H9 (cell line): ENCODE measurements around the gene FEM1B. TPM values are rescaled to one million over a fixed set of nuclear protein-coding genes. Genes with fewer than 3 reads are reported as not detected.

Experiments
- DNase-seq: peaks from one replicate; pipeline ENCODE4 v3.0.0-alpha.2; 2017
- H2AFZ ChIP-seq: one replicate; pipeline ENCODE4 v1.6.1; 2013; ENCODE audit warnings: mild to moderate bottlenecking, low read length, control low read depth, moderate library complexity
- H2AK5ac ChIP-seq: 2 replicates; pipeline ENCODE4 v1.6.1; 2013; ENCODE audit warnings: low read length, control low read depth, mixed read lengths; ENCODE audit not compliant: insufficient read length
- H2BK120ac ChIP-seq: one replicate; pipeline ENCODE4 v1.6.1; 2013; ENCODE audit warnings: low read depth, mild to moderate bottlenecking, low read length, control low read depth, inconsistent platforms; ENCODE audit not compliant: poor library complexity, severe bottlenecking
- H2BK12ac ChIP-seq: 2 replicates; pipeline ENCODE4 v1.6.1; 2013; ENCODE audit warnings: low read length, control low read depth, mixed read lengths, low read depth; ENCODE audit not compliant: insufficient read length
- H2BK15ac ChIP-seq: 2 replicates; pipeline ENCODE4 v1.6.1; 2013; ENCODE audit warnings: low read depth, low read length, control low read depth
- H2BK20ac ChIP-seq: one replicate; pipeline ENCODE4 v1.6.1; 2013; ENCODE audit warnings: low read depth, mild to moderate bottlenecking, low read length, control low read depth, inconsistent platforms; ENCODE audit not compliant: poor library complexity, severe bottlenecking
- H2BK5ac ChIP-seq: 2 replicates; pipeline ENCODE4 v1.6.1; 2013; ENCODE audit warnings: low read length, control low read depth, mixed read lengths; ENCODE audit not compliant: insufficient read length
- H3K14ac ChIP-seq: 2 replicates; pipeline ENCODE4 v1.6.1; 2013; ENCODE audit warnings: low read length, control low read depth; ENCODE audit not compliant: insufficient read depth
- H3K18ac ChIP-seq: 2 replicates; pipeline ENCODE4 v1.6.1; 2013; ENCODE audit warnings: low read depth, mild to moderate bottlenecking, mixed read lengths, low read length, control low read depth; ENCODE audit not compliant: insufficient read length
- H3K23ac ChIP-seq: 2 replicates; pipeline ENCODE4 v1.6.1; 2013; ENCODE audit warnings: low read length, control low read depth, mixed read lengths, low read depth; ENCODE audit not compliant: insufficient read length
- H3K23me2 ChIP-seq: 2 replicates; pipeline ENCODE4 v1.6.1; 2013; ENCODE audit warnings: low read depth, mild to moderate bottlenecking, mixed read lengths, low read length, control low read depth; ENCODE audit not compliant: insufficient read length, poor library complexity, severe bottlenecking
- H3K27ac ChIP-seq: 2 replicates; pipeline ENCODE4 v1.5.1; 2013; ENCODE audit warnings: low read length, control low read depth, mixed read lengths, low read depth; ENCODE audit not compliant: insufficient read length
- H3K27me3 ChIP-seq: 2 replicates; pipeline ENCODE4 v1.6.1; 2013; ENCODE audit warnings: low read length, control low read depth, inconsistent platforms; ENCODE audit not compliant: insufficient read depth
- H3K4ac ChIP-seq: 2 replicates; pipeline ENCODE4 v1.6.1; 2013; ENCODE audit warnings: low read depth, mild to moderate bottlenecking, control low read depth, inconsistent platforms, low read length, moderate library complexity
- H3K4me1 ChIP-seq: 2 replicates; pipeline ENCODE4 v1.6.1; 2013; ENCODE audit warnings: low read length, control low read depth, inconsistent platforms; ENCODE audit not compliant: insufficient read depth
- H3K4me2 ChIP-seq: 2 replicates; pipeline ENCODE4 v1.6.1; 2013; ENCODE audit warnings: low read length, control low read depth, mixed read lengths; ENCODE audit not compliant: insufficient read length, insufficient read depth
- H3K56ac ChIP-seq: 2 replicates; pipeline ENCODE4 v1.6.1; 2013; ENCODE audit warnings: low read depth, mild to moderate bottlenecking, mixed read lengths, low read length, control low read depth; ENCODE audit not compliant: insufficient read length
- H3K79me1 ChIP-seq: 2 replicates; pipeline ENCODE4 v1.6.1; 2013; ENCODE audit warnings: low read depth, mild to moderate bottlenecking, moderate library complexity, low read length, control low read depth, inconsistent platforms; ENCODE audit not compliant: insufficient read depth, poor library complexity, severe bottlenecking
- H3K79me2 ChIP-seq: 2 replicates; pipeline ENCODE4 v1.6.1; 2013; ENCODE audit warnings: low read length, control low read depth, inconsistent platforms; ENCODE audit not compliant: insufficient read depth
- H3K9ac ChIP-seq: 2 replicates; pipeline ENCODE4 v1.6.1; 2013; ENCODE audit warnings: low read length, control low read depth, mixed read lengths; ENCODE audit not compliant: insufficient read length; ENCODE audit errors: extremely low read depth
- H3K9me3 ChIP-seq: one replicate; pipeline ENCODE4 v1.6.1; 2013; ENCODE audit warnings: low read depth, low read length, inconsistent platforms; ENCODE audit not compliant: control insufficient read depth
- H3T11ph ChIP-seq: one replicate; pipeline ENCODE4 v1.6.1; 2013; ENCODE audit warnings: mild to moderate bottlenecking, low read length, control low read depth, inconsistent platforms
- H4K20me1 ChIP-seq: one replicate; pipeline ENCODE4 v1.6.1; 2013; ENCODE audit not compliant: control insufficient read depth, insufficient read length, insufficient read depth
- H4K5ac ChIP-seq: 2 replicates; pipeline ENCODE4 v1.6.1; 2013; ENCODE audit warnings: low read depth, mild to moderate bottlenecking, mixed read lengths, low read length, control low read depth; ENCODE audit not compliant: insufficient read length
- H4K8ac ChIP-seq: replicated peaks from 2 replicates; pipeline ENCODE4 v1.6.1; 2013; ENCODE audit warnings: low read length, control low read depth, mixed read lengths, low read depth; ENCODE audit not compliant: insufficient read length
- H4K91ac ChIP-seq: 2 replicates; pipeline ENCODE4 v1.6.1; 2013; ENCODE audit warnings: low read depth, mild to moderate bottlenecking, moderate library complexity, mixed read lengths, low read length, control low read depth; ENCODE audit not compliant: insufficient read length
- H3K27ac Mint-ChIP-seq, 3 experiments: 2 replicates in 2 of 3; 3 replicates in 1 of 3; pipeline ENCODE4 v1.8.0; 2020 to 2021; ENCODE audit warnings: mixed read lengths in 3 of 3, mild to moderate bottlenecking in 1 of 3, moderate library complexity in 1 of 3
- H3K27me3 Mint-ChIP-seq: 2 replicates; pipeline ENCODE4 v1.8.0; 2021; ENCODE audit warnings: low read depth, mild to moderate bottlenecking, moderate library complexity, mixed read lengths
- H3K36me3 Mint-ChIP-seq, 3 experiments: 2 replicates in 2 of 3; 3 replicates in 1 of 3; pipeline ENCODE4 v1.8.0; 2020 to 2021; ENCODE audit warnings: low read depth in 3 of 3, mixed read lengths in 3 of 3; ENCODE audit not compliant: insufficient read depth in 1 of 3
- H3K4me1 Mint-ChIP-seq, 2 experiments: 2 replicates each; pipeline ENCODE4 v1.8.0; 2020; ENCODE audit warnings: mixed read lengths in 2 of 2
- H3K4me3 Mint-ChIP-seq, 2 experiments: 2 replicates in 1 of 2; 3 replicates in 1 of 2; pipeline ENCODE4 v1.8.0; 2020 to 2021; ENCODE audit warnings: mild to moderate bottlenecking in 2 of 2, mixed read lengths in 2 of 2, moderate library complexity in 1 of 2
- H3K9me3 Mint-ChIP-seq, 2 experiments: 2 replicates in 1 of 2; 3 replicates in 1 of 2; pipeline ENCODE4 v1.8.0; 2020; ENCODE audit warnings: mild to moderate bottlenecking in 2 of 2, mixed read lengths in 2 of 2, moderate library complexity in 1 of 2
- WGBS: extraction: QIAGEN DNeasy Blood & Tissue Kit; methylation state at CpG from one replicate; pipeline ENCODE4 v1.1.7; 2013; ENCODE audit warnings: missing lambda C conversion rate, low lambda C conversion rate, mixed read lengths; ENCODE audit not compliant: insufficient read length; ENCODE audit errors: extremely low coverage; 5-methylcytosine and 5-hydroxymethylcytosine counted together
- total RNA-seq: library from RNA; stranded (reverse); gene quantifications from 2 replicates; pipeline ENCODE4 v1.2.1, GENCODE V29; 2021
- TF ChIP-seq, protein P1 (sequence below): fragments of 200-600 bp; sonication (generic); conservative IDR thresholded peaks from 3 replicates; pipeline ENCODE4 v1.8.0; 2021; ENCODE audit warnings: antibody characterized with exemption, mild to moderate bottlenecking

The FEM1B gene
- total RNA-seq, 1 experiment from 2014 or later: 77.9 TPM

GRCh38 chr15:68228971-68229385 is 48.6 kb upstream of the FEM1B start:
- DNase-seq: no peak
- Histone ChIP-seq H3T11ph (no peak overlapping the region), H2BK20ac (no peak overlapping the region), H3K18ac (peak overlapping the region; percentile 93), H2BK15ac (no peak overlapping the region), H3K79me2 (peaks cover 21% of the 10 kb centered on the region; the same call in 1 of the 2 replicates), H3K79me1 (peaks cover 5% of the 10 kb centered on the region), H3K27me3 (no peaks in the 10 kb centered on the region), H3K4ac (no peak overlapping the region; the same call in 1 of the 2 replicates), H2AFZ (no peak overlapping the region), H3K27ac (no peak overlapping the region), H2BK5ac (no peak overlapping the region), H3K4me1 (peaks cover 12% of the 10 kb centered on the region; the same call in 1 of the 2 replicates), H3K4me2 (peak overlapping the region; percentile 98), H3K9ac (peak overlapping the region; percentile 81), H3K56ac (no peak overlapping the region), H4K91ac (no peak overlapping the region), H3K23ac (no peak overlapping the region), H3K9me3 (no peaks in the 10 kb centered on the region), H2BK120ac (no peak overlapping the region), H4K8ac (no peak overlapping the region), H2BK12ac (no peak overlapping the region), H4K5ac (peak overlapping the region; percentile 6), H2AK5ac (no peak overlapping the region), H3K14ac (peak overlapping the region; percentile 88), H4K20me1 (no peaks in the 10 kb centered on the region), H3K23me2 (peaks cover 16% of the 10 kb centered on the region)
- TF ChIP-seq, protein P1, sequence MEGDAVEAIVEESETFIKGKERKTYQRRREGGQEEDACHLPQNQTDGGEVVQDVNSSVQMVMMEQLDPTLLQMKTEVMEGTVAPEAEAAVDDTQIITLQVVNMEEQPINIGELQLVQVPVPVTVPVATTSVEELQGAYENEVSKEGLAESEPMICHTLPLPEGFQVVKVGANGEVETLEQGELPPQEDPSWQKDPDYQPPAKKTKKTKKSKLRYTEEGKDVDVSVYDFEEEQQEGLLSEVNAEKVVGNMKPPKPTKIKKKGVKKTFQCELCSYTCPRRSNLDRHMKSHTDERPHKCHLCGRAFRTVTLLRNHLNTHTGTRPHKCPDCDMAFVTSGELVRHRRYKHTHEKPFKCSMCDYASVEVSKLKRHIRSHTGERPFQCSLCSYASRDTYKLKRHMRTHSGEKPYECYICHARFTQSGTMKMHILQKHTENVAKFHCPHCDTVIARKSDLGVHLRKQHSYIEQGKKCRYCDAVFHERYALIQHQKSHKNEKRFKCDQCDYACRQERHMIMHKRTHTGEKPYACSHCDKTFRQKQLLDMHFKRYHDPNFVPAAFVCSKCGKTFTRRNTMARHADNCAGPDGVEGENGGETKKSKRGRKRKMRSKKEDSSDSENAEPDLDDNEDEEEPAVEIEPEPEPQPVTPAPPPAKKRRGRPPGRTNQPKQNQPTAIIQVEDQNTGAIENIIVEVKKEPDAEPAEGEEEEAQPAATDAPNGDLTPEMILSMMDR: no peak
- H3K9me3 Mint-ChIP-seq: peaks cover 0 to 6% of the 10 kb centered on the region in 2 experiments; a peak in 2 of 5 replicates
- H3K27me3 Mint-ChIP-seq: peaks cover 16% of the 10 kb centered on the region
- peak overlapping the region in 2 of 3 experiments; percentile 65 to 85; a peak in 4 of 7 replicates for H3K27ac Mint-ChIP-seq
- no CpG with 5 or more reads among the region's 39 CpGs for WGBS
- H3K36me3 Mint-ChIP-seq: peaks cover 5 to 16% (median 8%) of the 10 kb centered on the region in 3 experiments
- peak overlapping the region; percentile 82 to 90 for H3K4me3 Mint-ChIP-seq
- H3K4me1 Mint-ChIP-seq: peaks cover 35 to 40% of the 10 kb centered on the region in 2 experiments
